GM19455 (cell line): ENCODE measurements around the gene MTUS2.

Source experiments
- ATAC-seq: cut with Tn5 transposase; IDR thresholded peaks from one replicate; pipeline ENCODE4 v1.9.1; 2021; ENCODE audit not compliant: unreplicated experiment

MTUS2 gene

DNA sequence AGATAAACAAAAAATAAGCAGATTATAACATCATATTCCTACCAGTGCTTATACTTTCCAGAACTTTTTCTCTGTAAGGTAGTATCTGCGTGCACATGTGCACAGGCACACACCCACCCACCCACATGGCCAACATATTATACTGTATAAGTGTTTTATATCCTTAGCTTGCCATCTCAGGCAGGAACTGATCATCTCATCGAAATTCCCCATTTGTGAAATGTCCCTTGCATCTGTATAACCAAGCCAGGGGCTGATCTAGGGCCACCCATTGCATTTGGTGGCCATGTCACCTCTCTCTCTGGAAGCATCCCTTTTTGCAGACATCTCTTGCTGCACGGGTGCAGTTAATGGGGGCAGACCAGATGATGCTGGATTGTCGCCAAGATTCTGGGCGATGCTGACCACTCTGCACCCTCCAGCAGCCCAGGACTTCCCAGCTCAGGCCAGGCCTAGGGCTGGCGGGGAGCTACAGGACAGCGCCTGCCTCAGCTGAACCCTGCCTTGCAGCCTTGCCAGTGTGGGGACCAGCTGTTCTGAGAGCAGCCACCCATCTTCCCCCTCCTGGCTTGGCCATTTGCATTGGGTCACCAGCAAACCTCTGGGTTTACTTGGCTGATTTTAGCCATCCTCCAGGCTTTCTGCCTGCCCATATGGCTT lies 679.5 kb downstream of the MTUS2 start:
- no peak for ATAC-seq

DNA sequence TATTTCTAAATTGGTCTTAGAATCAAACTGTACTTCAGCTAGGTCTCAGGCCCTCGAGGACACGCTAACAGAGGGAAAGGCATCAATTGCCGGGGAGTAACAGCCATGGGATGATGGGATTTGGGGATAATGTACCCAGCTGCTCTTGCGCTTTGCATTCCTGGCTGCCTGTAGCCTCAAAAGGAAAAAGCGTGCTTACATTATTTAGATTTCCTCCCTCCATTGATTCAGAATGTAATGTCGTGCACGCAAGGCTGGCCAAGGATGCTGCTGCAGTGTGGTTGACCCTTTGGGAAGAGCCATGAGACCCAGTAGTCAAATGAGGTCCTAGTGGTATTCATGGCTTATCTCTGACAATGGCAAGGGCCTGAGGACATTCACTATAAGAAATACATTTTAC lies 680.2 kb downstream of the MTUS2 start:
- ATAC-seq: no peak

DNA sequence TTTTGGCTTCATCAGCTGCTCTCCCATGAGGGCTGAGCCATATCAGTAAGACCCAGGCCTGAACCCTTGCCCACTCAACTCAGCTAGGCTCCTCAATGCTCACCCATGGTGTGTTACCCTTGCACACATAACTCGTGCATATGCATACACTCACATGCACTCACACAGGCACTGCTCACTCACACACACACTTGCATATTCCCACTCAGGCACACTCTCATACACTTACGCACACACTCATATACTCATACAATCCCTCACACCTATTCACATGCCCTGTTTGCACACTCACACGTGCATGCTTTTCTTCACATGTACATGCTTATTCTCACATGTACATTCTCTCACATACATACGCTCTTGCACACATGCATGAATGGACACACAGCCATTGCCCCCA lies 681.5 kb downstream of the MTUS2 start:
- no peak for ATAC-seq

DNA sequence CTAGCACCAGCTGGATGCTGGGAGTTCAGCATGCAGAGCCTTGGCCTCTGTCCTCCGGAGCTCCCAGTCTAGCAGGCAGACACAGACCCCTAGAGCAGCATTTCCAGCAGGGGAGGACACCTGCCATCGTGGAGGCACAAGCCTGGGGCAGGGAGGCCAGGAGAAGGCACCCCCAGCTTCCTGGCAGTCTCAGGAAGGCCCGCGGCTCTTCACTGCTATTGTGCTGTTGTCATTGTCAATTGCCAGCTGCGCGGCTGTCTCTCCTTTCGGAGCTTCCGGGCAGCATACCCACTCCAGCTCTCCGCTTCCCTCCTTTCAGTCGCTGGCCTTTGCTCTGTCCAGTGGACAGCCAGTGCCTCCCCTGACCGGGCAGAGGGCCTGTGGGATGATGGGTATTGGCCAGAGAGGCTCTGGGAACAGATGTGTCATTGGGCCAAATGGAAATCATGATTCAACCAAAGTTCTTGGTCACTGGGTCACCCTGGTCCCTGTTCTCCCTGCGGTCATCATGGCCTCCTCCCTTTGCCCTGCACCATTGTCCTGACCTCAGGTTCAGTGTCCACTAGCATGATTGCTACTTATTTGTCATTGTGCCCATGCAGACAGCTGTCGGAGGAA lies 682.4 kb downstream of the MTUS2 start:
- ATAC-seq: no peak

DNA sequence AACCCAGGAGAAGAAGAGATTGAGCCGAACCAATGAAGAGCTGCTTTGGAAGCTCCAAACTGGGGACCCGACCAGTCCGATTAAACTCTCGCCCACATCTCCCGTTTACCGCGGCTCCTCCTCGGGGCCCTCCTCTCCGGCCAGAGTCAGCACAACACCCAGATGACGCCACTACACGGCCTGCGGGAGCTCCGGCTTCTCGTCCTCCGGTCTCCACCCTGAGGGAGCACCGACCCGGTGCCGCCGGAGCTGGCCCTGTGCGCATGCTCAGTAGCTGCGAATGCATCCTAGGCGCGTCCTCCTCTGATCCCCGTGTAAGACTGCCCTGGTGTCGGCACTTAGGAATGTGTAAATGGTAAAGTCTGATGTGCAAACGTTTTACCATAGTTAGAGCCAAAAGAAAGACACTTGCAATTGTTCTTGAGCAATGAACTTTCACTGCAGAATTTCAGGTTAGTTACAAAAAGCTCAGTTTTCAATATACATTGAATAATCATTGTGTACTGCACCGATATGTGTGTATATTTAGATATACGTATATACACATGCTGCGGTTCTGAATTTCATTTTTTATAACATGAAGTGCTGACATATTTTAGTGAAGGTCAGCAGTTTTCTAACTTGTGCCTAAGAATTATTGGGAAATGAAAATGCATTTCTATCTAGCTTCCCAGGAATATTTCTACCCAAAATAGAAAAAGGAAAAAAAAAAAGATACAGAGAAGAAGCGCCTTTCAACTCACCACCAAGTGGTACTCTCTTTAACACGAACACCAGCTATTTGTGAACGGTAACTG lies 683.1 kb downstream of the MTUS2 start:
- ATAC-seq: no peak

DNA sequence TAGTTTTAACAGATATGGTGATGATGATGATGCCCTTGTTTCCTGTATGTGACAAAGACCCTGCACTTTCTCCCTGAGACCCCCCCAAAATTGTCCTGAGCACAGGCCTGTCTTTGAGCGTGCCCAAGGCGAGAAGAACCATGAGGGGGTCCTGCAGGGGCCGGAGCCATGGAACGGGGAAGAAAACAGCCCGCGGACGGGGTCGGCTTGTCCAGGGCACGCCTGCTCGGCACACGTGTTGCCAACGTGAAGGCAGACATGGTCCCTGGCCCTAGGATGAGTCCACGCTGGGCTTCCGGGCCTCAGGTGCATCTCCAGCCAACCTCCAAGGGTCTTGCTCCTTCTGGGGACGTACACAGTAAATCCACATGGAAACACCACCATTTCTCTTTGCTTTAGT lies 684.6 kb downstream of the MTUS2 start:
- ATAC-seq: no peak

DNA sequence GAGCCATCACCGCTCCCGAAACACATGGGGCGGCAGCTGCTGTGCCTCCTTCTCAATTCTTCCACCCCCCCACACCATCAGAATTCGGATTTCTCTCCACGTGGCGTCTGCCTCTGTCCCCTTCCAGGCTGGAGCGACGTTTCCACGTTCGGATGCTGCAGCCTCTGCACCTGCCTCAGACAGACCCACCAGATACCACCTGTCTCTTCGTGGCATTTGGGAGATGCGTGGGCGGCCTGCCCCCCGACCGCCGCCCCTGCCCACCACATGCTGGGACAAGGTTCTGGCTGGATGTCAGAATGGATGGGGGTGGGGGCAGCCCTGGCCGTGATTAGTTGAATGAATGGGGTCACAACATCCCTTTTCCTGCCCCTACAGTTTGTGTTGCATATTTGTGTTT lies 685.4 kb downstream of the MTUS2 start:
- no peak for ATAC-seq

DNA sequence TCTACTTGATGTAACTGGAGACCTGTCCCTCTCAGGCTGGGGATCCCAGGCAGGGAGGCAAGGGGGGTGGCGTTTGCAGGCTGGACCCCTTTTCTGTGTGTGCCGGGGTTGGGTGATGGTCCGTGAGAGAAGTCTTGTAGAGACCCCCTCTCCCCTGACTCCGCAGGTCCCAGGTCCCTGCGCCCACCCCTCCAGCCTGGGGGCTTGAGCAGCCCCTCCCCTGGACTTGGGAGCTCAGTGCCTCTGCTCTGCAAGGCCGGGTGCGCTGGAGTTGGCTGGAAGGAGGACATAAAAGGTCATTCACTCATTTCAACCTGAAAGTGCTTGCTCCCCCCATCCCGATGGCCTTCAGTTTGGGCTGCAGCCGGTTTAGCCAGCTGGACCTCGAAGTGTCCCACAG lies 685.8 kb downstream of the MTUS2 start:
- ATAC-seq: no peak

DNA sequence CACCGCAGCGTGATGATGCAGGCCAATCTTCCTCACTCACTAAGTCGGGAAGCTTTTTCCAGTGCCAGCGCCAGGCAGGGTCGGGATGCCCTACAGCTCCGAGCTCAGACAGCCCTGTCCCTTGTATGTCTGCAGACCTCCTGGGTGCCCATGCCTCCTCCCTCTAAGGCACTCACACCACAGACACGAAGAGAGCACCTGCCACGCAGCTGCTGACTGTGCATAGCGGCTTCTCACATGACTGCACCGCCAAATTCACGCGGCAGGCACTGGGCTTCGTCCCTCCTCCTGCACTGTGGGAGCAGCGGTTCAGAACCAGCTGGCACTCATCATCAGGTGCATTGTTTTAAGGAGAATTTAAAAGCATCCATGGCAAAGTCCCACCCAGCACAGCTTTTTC lies 687.2 kb downstream of the MTUS2 start:
- ATAC-seq: no peak

DNA sequence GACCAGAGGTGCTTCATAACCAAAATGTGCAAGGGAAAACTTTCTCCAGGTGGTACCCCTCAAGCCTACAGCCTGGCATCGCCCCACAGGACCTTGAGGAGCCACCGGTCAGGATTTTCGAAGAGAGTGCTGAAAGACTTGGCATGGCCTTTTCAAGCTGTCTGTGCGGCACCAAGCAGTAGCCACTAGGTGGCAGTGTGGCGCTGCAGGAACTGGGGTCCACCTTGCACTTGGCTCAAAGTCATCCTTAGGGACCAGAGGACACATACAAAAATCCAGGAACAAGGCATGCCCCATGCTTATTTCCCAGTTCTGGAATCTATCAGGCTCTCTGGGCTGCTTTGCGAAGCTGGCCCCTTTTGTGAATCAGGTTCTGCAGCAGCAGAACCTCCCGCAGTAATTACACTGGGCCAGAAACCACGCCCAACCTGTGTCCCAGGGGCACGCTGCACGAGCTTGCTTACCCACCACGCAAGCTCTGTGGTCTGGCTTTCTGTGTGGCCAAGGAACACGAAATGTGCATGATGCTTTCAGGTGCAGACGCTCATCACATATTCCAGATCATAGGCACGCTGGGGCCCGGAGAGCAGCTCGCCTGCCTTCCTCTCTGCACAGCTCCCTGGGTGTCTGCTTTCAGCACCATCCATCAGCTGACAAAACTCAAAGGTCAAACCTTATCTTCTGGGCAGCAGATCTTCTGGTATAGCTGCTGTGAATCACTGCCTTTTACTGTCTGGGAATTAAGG lies 688.2 kb downstream of the MTUS2 start:
- ATAC-seq: peak; percentile 86

DNA sequence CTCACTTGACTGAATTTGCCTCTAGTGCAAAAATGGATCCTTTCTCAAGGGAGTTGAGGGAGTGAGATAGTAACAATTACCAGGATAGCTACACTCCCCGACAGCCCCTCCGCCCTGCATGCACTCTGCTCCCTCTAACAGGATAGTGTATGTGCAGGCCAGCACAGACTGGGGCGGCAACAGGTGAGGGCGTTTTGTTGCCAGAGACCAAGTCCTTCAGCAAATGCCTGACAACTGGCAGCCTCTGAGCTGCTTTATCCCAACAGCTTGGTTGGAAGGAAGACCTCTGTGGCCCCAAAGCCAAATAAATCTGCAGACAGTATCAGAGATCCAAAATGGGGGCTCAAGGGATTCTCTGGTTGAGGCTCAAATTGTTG lies 688.7 kb downstream of the MTUS2 start:
- ATAC-seq: no peak

DNA sequence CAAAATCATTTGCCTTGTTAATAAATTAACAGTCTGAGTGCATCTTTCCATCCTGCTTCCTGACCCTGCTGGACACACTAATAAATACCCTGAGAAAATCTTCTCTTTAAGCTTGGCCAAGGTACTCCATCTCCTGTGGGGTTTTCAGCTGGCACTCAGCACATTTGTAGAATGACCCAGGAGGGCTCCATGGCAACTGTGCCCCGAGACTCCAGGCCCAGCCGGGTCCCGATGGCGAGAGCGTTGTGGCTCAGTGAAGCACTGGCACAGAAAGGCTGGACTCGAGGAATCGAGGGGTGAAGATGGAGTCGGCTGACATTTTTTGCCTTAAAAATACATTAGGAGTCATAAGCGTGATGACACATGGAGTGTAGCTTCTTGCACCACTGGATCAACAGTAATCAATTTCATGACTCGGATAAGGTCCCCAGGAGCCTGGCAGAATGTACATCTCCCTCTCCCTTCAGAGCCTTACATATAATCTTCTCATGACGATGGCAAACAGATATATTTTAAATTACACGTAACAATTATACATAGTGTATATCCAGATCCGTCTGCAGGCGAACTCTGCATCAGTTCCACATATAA lies 690.0 kb downstream of the MTUS2 start:
- no peak for ATAC-seq

DNA sequence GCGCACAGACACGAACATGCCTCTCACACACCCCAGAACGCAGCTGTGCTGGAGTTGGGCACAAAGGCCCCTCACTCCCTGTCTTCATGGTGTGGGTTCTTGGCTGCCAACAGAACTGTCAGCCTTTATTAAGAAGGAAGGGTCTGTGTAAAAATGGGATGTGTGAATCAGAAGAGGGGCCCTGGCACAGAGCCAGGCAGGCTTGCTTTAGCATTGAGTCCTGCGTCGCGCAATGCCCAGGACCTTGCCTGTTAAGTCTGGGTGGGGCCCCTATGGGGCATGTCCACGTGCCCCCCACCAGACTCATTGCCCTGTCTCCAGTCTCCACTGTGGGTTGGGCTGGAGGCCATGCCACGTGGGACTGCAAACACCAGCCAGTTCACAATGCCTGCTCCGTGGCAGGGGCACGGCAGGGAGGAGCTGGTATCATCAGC lies 690.5 kb downstream of the MTUS2 start:
- ATAC-seq: no peak

DNA sequence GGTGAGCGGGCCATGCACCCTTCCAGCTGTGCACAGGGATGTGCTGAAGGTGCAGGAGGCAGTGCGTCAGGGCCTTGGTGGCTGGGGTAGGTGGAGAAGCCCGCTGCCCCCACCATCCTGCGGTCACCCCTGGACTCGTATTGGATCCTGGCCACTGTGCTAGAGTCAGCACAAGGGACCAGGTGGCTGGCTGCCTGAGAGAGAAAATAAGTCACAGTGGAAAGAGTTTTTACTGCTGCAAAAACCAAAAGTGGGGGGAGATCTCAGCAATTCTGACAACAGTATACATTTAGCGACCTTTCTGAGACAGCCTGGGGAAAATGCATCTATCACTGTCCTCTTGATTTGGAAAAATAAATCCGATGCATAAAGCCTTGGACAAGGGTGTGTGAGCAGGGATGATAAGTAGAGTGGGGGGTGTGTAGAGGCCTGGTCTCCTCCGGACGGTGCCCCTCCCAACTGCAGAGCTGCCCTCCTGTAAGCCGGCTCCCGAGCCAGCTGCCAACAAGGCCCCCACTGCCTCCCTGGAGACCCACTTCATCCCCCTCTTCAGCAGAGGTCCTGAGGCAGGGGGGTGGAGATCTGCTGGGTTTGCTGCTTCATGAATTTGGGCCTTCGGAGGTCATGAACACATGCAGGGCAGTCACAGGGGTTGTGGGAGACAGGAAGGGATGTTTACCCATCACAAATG lies 691.1 kb downstream of the MTUS2 start:
- ATAC-seq: no peak

DNA sequence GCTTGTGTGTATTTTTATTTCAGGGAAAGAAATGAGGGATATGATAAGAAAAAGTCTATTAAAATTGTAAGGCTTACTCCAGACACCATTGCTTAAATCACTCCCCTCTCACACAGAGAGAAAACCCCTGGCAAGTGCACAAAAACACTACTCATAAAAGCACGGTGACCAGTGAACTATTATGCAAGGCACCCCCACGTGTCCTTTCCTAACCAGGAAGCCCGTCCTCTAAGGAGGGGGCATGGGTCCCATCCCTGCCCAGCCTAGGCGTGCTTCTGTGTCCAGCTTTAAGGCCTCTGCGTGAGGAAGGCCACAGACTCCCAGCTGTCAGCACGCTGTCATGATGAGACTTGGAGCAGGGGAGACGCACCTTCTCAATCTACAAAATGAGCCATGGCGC lies 691.8 kb downstream of the MTUS2 start:
- ATAC-seq: no peak

DNA sequence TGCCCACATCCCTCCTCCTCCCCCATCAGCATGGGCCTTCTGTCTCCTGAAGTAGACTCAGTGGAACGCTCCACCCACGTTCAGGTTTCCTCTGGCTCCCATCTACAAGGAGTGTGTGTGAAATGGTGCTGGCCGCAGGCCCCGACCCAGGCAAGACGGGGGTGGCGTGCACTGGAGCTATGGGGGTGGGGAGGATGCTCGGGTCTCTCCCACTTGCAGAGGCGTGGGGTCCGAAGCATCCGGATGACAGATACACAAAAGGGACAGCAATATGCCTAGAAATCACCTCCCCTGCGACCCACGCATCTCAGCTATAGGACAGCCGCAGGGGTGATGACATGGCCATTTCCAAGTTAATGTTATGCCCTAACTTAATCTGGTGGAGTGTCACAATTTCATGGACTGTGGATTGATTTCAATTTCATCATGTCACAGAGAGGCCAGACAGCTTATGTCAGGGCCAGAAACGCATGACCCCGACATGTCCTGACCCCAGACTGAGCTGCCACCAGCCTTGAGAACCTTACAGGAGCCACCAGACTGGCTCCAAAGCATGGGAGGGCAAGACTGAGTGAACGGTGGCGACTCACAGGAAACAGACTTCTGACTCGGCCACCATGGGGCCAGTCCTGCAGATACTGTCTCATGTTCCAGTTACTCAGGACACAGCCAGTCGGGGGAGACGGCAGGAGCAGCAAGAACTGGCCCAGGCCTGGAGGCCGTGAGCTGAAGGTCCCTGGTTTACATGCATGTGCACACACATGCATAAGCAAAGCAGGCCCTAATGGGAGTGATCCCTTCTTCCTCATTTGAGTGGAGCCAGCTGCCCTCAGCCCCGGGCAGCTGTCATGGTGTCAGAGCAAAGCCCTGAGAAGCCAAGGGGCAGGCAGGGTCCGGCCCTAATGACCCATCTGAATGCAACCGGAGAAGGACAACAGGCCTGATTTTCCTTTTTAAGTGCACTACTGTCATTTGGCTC lies 693.2 kb downstream of the MTUS2 start:
- no peak for ATAC-seq

DNA sequence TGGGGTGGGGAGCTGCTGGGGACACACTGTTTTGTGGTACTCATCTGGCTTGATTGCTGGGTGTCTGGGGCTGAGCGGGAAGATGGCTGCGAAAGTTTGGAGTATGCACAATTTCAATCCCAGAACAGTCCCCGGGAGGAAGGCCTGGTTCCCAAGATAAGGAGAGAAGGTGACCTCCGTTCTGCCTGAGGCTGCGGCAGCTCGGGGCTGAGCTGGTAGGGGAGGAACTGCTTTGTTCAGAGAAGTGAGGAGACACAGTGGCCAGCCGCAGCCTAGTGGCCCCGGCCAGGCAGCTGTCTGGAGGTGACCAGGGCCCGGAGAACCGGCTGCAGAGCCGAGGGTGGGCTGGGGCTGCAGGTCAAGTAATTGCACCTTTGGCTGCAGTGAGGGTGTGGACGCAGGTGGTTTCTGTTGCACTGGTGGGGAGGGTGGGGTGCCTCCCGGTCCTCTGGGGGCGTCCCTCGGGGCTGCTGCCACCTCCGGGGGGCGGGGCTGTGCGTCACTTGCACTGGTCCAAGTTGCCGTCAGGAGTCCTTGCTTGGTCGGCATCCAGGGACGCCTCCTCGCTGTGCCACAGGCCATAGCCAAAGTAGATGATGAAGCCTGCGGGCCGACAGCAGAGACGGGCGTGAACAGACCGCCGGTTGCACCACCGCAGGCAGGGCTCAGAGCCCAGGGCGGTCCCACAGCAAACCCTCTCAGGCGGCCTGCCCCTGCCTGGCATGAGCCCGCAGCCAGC lies 694.0 kb downstream of the MTUS2 start:
- no peak for ATAC-seq

DNA sequence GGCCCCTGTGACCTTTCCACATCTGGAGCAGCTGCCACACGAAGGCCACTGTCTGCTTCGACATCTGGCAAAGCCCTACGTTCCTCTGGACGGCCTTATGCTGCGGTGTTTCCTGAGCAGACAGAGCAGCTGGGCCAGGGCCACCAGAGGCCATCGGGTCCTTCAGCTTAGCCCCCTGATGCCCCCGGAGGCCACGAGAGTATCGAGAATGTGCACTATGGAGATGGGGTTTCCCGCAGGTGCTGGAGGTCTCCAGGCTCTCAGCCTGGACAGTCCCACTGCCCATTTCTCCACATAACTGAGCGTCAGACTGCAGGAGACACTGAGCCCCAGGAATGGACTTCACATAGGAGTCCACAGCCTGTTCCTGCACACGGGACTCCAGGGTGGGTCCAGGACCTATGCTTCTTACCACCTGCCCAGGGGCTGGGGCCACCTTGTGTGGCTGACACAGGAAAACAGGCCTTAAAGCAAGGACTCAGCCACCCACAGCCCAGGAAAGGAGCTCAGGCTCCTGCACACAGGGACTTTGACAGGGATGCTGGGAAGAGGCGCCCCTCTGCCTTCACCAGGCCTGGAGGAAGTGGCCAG lies 694.7 kb downstream of the MTUS2 start:
- ATAC-seq: no peak
